ENCODE results near the gene SAMD8. TPM values are rescaled to one million over a fixed set of nuclear protein-coding genes. Genes with fewer than 3 reads are reported as not detected.
"Not testable (repeated sequence)": the region's sequence is repeated elsewhere in the genome, so short reads cannot be mapped to it uniquely, and the experiment has no call there.

Gene SAMD8
- total RNA-seq, 1 donor from 2014 or later: 24.6 TPM

GRCh38 chr10:75179657-75180177 lies 68.3 kb downstream of the SAMD8 start:
- no peak for DNase-seq
- Histone ChIP-seq H3K4me1 (peaks cover 25% of the 10 kb centered on the region), H3K27ac (replicated peaks) (peak overlapping the region; percentile 60), H3K27me3 (ENCODE audit: low read depth) (no peaks in the 10 kb centered on the region), H3K36me3 (peaks cover 23% of the 10 kb centered on the region), H3K4me3 (no peak overlapping the region), H3K9me3 (replicated peaks) (no peaks in the 10 kb centered on the region)
- intact Hi-C loops (cut with micrococcal nuclease): no loop called here
- no peak for TF ChIP-seq CTCF (IDR thresholded peaks at IDR 0.05; ENCODE audit: borderline replicate concordance)

GRCh38 chr10:75180592-75180991 lies 69.1 kb downstream of the SAMD8 start:
- H3K4me3 ChIP-seq: no peak overlapping the region
- peaks cover 21% of the 10 kb centered on the region for H3K36me3 ChIP-seq
- peak overlapping the region; percentile 60 for H3K27ac ChIP-seq (replicated peaks)
- intact Hi-C loops (cut with micrococcal nuclease): no loop called here
- no peaks in the 10 kb centered on the region for H3K9me3 ChIP-seq (replicated peaks)
- no peak for TF ChIP-seq CTCF (IDR thresholded peaks at IDR 0.05; ENCODE audit: borderline replicate concordance)
- no peak for DNase-seq
- peaks cover 25% of the 10 kb centered on the region for H3K4me1 ChIP-seq
- no peaks in the 10 kb centered on the region for H3K27me3 ChIP-seq (ENCODE audit: low read depth)

- H3K36me3 ChIP-seq: peaks cover 16% of the 10 kb centered on the region
- DNase-seq: no peak
- no peaks in the 10 kb centered on the region for H3K9me3 ChIP-seq (replicated peaks)
- intact Hi-C loops (cut with micrococcal nuclease): no loop called here
- H3K27me3 ChIP-seq (ENCODE audit: low read depth): no peaks in the 10 kb centered on the region
- no peak for TF ChIP-seq CTCF (IDR thresholded peaks at IDR 0.05; ENCODE audit: borderline replicate concordance)
- peaks cover 25% of the 10 kb centered on the region for H3K4me1 ChIP-seq
- peak overlapping the region; percentile 45 for H3K27ac ChIP-seq (replicated peaks)
- H3K4me3 ChIP-seq: no peak overlapping the region
Observed at GRCh38 chr10:75181073-75181472, 69.6 kb downstream of the SAMD8 start.

GRCh38 chr10:75186310-75186709 lies 74.9 kb downstream of the SAMD8 start:
- TF ChIP-seq CTCF (IDR thresholded peaks at IDR 0.05; ENCODE audit: borderline replicate concordance): no peak
- no peaks in the 10 kb centered on the region for H3K9me3 ChIP-seq (replicated peaks)
- peaks cover 19% of the 10 kb centered on the region for H3K4me1 ChIP-seq
- no peak for DNase-seq
- H3K36me3 ChIP-seq: peaks cover 2% of the 10 kb centered on the region
- intact Hi-C loops (cut with micrococcal nuclease): no loop called here
- H3K27ac ChIP-seq (replicated peaks): peak overlapping the region; percentile 21
- no peak overlapping the region for H3K4me3 ChIP-seq
- H3K27me3 ChIP-seq (ENCODE audit: low read depth): no peaks in the 10 kb centered on the region

- H3K4me3 ChIP-seq: no peak overlapping the region
- no peak for DNase-seq
- no peaks in the 10 kb centered on the region for H3K36me3 ChIP-seq
- H3K9me3 ChIP-seq (replicated peaks): no peaks in the 10 kb centered on the region
- no peaks in the 10 kb centered on the region for H3K27me3 ChIP-seq (ENCODE audit: low read depth)
- H3K27ac ChIP-seq (replicated peaks): no peak overlapping the region
- peaks cover 33% of the 10 kb centered on the region for H3K4me1 ChIP-seq
- TF ChIP-seq CTCF (IDR thresholded peaks at IDR 0.05; ENCODE audit: borderline replicate concordance): peak; percentile 79
- intact Hi-C loops (cut with micrococcal nuclease): no loop called here
Observed at GRCh38 chr10:75187961-75188426, 76.5 kb downstream of the SAMD8 start.

GRCh38 chr10:75188522-75188921 lies 77.1 kb downstream of the SAMD8 start:
- intact Hi-C loops (cut with micrococcal nuclease); H3K27me3 ChIP-seq (ENCODE audit: low read depth); H3K4me3 ChIP-seq; H3K9me3 ChIP-seq (replicated peaks); H3K36me3 ChIP-seq; H3K27ac ChIP-seq (replicated peaks); DNase-seq: not testable (repeated sequence)
- peaks cover 33% of the 10 kb centered on the region for H3K4me1 ChIP-seq
